HG03108 (cell line): ENCODE results near the gene ANKRD66.
"Not testable (repeated sequence)": the region's sequence is repeated elsewhere in the genome, so short reads cannot be mapped to it uniquely, and the experiment has no call there.

ENCODE experiments used
- ATAC-seq: cut with Tn5 transposase; IDR thresholded peaks from one replicate; pipeline ENCODE4 v1.9.1; 2021; ENCODE audit warnings: moderate library complexity; ENCODE audit not compliant: unreplicated experiment

ANKRD66 gene

DNA sequence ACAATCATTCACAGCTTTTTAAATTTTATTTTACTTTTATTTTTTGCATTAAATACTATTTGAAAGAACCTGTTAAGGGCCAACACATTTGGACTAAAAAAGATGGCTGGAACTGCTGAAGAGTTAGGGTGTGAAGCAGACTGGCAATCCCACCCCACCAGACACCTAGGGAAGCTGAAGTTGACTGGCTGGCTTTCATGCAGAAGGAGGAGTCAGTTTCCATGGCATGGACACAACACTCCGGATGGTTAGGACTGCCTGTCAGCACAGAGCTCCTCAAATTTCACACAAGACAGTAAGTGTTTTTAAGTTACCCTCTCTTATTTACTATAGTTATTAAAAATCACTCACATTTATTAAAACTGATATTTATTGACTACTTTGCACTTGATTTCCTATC, at the start of gene ANKRD66:
Gene ANKRD66, plus strand, starts transcription at position 238 of the 400 bp plus-strand sequence. CDS start 5,016 bp downstream, outside the sequence.
- no peak for ATAC-seq

DNA sequence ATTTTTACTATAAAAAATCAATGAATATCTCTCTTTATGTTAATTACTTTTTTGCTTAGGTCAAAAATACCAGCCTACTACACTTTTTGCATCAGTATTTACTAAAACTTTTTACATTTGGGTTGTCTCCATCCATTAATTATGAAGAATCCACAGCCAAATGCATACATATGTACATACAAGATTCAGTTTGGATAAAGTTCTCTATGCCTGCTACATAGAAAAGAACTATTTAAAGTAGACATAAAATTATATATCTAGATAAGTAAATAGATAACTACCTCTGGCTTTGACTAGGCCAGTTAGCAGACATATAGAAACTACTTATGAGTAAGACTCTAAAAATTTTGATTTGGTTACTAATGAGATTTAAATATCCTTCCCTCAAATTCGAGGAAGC, 46.8 kb upstream of the ANKRD66 start:
- ATAC-seq = no peak

DNA sequence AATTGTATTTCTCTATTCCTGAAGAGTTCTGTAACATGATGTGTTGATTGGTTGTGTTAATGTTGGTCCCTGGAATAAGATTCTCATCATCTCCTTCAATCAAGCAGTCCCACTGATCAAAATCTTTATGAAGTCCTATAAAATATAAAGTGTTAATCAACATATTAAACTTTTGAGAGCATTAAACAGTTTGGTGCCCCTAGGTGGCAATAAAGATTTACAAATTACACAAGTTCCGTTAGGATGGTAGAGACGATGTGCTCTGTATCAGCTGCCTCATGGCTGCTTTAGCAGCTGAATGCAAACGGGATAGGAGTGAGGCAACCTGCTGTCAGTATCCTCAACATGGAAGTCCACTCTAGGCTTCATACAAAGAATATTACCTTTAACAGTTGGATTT, 42.2 kb upstream of the ANKRD66 start:
- ATAC-seq = no peak

DNA sequence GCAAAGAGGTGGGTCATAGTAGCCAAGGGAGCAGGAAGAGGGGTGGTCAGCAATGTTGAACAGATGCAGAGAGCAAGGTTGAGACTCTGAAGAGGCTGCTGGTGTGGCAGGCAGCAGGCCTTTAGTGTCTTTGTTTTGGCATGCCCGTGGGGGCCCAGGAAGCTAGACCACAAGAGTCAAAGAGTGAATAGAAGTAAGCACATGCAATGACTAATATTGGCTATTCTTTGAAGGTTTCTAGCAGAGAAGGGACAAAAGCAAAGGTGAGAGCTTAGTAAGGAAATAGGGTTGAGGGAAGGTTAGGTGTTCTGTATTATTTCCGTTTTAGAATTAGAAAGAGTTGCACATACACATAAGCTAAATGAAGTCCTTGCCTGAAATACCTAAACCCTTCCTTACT, 40.3 kb upstream of the ANKRD66 start:
- ATAC-seq = no peak

DNA sequence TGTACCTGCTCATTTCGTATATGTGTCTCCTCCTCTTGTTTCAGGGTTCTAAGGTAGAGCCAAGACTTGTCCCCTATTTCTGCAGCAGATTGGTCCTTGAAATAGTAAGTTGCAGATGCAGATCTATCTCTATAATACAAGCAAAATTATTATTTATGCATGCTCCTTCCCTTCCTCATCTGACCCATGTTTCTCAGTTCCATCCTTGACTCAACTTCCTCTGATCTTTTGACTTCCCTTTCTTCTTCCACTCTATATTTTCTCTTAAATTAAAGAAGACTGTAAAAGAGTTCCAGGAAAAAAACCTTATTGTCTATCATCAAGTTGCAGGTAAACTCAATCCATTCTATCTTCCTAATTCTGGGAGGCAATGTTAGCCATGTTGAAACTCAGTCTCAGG, 35.2 kb upstream of the ANKRD66 start:
- ATAC-seq = no peak

DNA sequence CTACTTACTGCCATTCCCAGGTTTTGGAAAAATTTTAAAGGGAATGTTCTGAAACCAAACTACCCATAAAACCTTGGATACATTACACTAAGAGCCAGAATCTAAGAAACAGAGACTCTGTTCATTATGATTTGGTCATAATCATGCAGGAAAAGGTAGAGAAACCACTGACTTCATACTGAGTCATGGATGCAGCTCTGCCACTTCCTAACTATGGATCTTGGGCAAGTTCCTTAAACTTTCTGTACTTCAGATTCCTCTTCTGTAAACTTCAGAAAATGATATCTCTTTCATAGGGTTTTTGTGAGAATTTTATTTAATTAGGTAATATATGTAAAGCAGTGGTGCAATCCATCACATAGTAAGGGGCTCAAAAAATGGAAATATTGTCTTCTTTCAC, 31.6 kb upstream of the ANKRD66 start:
- no peak for ATAC-seq

DNA sequence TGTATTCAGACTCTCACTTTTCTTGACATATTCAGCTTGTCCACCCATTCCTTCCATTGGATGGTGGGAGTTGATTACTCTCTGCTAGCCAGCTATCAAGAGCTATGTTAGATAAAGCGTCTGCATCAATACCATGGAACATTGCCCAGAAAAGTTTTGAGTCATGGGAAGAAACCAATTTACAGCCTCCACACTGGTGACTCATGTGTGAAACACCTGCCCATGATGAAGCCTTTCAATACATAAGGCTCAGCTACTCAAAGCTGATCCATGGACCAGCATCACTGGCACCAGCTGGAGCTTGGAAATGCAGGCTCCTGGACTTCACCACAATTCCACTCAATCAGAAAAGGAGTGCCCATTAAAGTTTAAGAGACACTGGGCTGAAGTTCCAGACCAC, 27.6 kb upstream of the ANKRD66 start:
- ATAC-seq = no peak

DNA sequence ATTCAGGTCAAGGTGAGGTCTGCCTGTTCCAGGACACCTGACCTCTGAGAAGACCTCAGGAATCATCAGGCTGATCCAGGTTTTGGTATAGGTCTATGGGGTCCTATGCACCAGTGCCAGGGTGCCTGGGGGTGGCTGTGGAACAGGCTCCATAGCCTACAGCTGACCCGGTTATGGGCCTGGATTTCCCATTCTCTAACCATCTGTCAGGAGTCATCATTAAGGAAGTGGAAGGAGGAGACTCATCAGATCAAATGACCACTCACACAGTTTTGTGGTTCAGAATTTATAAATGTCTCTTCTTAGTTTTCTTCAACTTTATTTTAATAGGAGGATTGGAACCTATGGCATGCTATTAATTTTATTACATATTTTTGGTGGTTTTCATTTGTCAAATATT, 26.3 kb upstream of the ANKRD66 start:
- ATAC-seq = no peak

DNA sequence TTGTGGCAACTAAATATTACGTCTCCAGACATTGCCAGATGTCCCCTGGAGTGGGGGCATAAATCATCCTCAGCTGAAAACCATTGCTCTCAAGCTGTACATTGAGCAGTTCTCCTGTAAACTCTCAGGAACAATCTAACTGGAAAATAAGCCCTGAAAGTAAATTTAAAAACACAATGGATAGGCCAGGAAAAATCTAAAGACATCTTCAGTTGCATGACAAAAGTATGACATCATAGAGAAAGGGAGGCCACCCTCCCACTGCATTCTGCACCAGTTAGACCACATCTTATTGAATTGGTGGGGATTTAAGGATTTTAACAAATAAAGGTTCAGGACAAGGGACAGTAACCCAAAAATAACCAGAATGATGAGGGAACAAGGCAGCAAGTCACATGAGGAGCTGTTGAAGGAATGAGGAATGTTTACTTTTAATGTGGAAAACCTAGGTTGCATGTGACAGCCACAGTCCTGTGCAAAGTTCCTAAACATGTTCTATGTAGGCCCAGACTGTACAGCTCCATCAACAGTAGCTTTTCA, 16.9 kb upstream of the ANKRD66 start:
- ATAC-seq = no peak

DNA sequence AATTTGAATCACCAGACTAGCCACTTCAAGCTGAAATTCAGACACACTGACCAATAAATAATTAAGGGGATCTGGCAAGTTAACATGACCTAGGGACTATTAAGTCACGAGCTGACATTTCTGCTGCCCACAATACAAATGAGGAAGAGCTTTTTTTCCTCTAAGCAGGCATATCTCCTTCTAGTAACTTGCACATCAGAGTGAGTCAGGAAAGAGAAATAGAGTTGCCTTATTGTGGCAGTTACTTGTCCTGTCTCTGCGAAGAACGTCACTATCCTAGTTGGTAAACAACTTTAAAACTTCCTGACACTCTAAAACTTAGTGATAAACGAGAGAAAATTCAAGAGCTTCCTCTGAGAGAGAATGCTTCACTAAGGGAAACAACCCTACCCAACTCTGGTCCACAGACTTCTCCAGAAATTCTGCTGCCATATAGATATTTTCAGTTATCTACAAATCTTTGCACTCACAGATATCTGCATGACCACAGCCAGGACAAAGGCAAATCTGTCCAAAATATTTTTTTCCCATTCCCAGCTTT, 15.7 kb upstream of the ANKRD66 start:
- no peak for ATAC-seq

DNA sequence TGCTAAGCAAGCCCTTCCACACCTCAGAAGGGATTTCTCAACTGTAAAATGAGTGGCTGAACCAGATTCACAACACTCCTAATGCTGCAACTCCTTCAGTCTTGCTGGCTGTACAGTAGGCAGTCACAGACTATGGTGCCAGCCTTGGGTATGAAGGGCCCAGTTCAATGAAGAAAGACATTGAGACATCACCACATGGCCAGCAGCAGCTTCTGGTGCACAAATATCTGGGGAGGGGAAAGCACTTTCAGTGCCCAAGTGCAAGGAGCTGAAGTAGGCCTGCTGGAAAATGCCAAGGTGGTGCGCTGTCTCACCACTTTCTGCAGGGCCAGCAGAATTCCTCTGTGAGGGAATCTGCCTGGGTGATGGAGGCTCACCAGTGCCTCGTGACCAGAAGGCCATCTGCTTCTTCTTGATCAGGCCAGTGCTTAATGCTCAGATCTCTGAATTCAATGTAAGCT, 13.4 kb upstream of the ANKRD66 start:
- ATAC-seq = no peak

DNA sequence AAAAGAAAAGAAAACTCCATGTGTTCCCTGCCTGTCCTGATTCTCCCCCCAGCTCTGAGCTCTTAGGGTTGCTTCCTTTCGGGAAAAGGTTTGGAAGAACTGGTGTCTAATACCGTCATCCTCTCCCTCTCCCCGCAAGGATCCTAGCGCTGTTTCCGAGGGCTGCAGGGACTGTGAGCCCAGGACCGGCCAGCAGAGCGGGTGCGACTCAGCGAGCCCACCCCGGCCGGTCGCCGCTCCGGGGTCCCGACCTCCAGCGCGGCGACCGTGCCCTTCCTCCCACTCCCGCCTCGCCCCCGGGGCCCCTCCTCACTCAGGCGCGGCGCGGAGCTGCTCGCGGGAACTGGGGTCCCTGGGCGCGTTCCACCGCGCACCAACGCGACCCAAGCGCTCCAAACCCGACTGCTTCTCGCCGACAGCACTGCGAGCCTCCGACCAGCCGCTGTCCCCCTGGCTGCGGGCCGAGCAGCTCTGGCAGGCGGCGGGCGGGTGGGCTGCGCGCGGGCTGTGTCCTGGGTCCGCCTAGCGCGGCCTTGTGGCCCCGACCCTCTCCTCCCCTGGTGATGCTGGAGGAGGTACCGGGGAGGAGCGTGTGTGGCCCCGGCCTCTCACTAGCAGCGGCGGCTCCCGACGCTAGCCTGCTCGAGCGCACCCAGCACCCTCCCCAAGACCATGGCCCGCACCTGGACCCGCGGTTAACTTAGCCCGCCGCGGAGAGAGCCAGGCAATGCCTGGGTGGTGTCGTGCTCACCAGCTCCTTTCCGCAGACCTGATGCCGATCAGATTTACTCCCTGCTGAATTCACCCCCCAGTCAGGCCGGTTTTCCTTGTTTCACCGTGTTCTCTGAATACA, 11.6 kb upstream of the ANKRD66 start, which contains the start of gene PLA2G7:
Gene PLA2G7, minus strand, starts transcription at position 509 of the 853 bp plus-strand sequence. CDS start 12,484 bp downstream, outside the sequence.
- no peak for ATAC-seq

DNA sequence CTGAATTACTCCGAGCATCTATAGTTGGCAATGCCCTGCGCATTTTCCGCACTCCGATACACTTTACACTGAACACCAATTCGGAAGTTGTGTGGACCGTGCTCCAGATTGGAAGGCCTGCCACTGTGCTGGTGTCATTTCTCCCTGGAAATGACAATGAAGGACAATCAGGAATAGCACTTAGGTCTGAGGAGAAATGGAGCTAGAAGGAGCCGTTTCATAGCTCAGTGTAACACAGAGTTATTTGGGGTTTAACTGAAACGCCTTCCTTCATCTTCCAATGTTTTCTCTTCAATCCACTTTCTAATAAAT, 11.1 kb upstream of the ANKRD66 start:
- no peak for ATAC-seq

DNA sequence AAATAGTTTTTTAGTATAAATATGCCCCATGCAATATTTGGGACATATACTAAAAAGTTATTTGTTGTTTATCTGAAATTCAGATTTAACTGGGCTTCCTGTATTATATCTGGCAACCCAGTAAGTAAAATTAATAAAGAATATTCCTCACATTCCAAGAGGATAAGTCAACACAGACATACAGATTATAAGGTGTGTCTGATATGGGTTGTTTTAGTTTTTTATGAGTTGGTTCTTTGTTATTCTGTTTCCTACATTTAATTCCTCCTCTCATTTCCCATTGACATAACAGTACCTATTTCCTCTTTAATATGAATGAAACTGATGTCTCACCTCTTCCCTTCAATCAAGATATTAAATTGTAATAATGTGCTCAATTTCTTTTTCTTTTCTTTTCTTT, 9.8 kb upstream of the ANKRD66 start:
- no peak for ATAC-seq

DNA sequence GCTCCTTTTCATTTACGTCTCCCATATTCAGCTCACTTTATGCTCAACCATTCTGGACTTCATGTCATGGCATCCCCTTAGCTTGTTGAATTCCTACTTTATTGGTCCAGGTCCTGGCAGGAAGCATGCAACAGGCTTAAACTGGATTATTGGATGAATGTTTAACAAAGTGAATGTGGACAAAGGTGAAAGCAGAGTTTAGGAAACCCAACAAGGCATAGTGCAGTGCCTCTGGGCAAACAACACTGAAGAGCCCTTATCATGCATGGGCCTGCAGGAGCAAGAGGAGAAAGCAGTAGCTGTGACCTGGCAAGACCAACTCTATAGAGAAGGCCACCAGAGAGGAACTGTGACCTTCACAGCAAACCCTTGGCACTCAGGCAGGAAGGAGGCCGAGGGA, 5.3 kb upstream of the ANKRD66 start:
- no peak for ATAC-seq

DNA sequence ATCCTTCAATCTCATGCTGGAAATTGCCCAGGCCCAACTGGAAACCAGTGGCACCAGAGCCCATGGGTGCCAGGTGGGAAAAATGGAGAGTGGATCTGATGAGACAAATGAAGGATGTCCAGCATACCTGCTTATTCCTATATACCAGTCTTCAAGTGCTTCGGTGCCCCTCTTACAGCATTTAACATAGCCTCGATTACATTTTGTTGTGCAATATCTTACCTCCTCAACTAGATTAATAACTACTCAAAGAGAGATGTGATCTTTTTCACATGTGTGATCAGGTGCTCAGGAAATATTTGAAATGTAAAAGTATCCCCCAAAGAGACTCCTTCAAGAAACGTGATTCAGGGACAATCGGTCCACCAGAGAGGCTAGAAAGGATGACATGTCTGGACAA, 4.8 kb upstream of the ANKRD66 start:
- no peak for ATAC-seq

DNA sequence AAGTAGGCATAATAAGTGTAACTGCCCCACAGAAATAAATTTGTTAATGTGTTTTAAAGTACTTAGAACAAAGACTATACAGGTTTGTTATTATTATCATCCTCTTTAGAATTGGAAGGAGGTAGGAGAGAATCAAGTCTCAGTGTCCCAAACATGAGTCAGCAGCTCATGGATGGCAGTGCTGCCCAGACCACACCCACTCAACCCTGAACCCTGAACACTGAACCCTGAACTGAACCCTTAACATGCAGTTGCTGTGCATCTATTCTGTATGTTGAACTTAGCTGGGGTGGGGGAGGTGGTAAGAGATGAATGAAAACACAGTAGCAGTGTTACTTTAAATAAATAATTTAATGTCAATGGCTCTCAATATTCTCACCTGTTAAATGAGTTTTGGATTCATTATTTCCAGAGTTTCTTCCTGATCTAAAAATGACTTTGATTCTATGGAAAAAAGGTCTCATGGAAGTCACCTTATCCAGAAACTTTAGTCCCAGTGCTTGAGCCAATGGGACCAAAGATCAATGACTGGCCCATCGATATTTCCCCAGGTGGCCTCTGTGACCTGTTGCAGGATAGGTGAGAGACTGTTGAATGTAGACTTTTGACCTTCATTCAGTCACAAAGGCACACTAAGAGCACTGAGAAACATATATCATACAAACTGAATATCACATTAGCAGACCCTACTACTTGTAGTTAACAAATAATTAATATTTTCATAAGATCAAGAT, 3.1 kb upstream of the ANKRD66 start:
- no peak for ATAC-seq

DNA sequence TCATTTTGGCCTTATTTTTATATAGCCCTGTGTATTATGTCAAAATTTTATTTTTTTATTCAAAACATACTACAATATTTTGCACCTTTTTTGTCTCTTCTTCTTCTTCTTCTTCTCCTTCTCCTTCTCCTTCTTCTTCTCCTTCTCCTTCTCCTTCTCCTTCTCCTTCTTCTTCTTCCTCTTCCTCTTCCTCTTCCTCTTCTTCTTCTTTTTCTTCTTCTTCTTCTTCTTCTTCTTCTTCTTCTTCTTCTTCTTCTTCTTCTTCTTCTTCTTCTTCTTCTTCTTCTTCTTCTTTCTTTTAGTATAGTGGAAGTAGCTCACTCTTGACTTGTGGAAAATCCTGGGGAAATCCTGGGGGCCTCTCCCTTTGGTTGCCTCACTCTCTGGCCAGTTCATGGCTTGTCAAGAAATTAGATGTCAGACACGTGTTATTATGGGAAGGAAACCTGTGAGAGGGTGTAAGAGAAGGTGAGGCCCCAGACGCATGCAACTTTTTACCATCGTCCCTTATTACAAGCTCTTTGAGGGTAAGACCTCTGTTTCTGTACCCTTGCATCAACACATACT, 2.5 kb upstream of the ANKRD66 start:
- ATAC-seq = not testable (repeated sequence)

DNA sequence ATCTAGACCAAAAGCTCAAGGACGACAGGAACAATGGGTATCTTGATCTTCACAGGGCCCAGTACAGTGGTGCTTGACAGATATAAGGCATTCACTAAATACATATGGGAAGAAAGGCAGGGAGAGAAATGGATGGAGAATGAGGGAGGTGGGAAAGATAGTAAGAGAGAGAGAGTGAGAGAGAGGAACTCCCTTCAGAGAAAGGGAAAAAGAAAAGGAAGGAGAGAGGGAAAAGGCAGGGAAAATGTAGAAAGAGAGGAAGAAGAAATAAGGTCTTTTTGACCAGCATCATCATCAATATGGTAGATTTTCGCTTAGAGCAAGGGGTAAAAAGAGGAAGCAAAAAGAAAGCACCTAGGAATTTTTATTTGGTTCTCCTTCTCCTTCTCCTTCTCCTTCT, 760 bp upstream of the ANKRD66 start:
- no peak for ATAC-seq

DNA sequence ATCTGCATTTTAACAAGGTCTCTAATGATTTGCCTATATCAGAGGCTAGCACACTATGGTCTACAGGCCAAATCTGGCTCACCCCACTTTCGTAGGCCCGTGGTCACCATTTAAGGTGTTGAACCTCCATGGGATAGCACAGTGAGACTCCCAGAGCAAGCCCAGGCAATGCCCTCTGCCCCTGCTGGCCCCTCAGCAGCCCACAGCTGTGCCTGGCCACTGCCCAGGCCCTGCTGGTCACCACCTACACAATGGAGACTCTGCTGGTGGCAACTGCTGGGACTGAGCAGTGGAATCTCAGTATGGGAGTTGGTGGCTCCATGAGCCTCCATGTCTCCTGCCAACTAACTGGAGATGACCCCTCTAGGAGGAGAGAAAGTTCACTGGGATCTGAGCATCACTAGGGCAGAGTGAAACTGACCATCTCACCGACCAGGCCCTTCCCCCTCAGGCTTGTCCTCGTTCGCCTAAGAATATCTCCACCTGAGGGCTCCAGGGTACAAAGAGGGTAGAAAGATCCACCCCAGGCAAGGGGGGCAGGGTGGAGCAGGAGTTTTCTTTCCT, 2.3 kb downstream of the ANKRD66 start:
- no peak for ATAC-seq

DNA sequence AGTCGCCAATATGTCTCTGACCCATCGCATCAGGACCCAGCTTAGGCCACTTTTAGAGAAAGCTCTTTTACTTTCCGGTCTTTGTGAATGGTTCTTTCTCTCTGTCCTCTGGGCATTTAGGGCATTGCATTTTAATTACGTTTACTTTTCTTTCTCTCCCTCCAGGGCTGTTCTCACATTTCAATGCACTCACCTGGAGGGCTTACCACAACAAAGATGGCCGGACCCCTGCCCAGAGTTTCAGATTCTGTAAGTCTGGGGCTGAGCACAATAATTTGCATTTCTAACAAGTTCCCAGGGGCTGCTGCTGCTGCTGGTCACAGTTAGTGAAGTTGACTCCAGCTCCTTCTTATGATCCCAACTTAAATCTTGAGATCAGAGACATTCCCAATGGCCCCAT, 3.0 kb downstream of the ANKRD66 start:
- ATAC-seq = no peak
